Neural progenitor cell (in vitro differentiated cells): Measurements from ENCODE around the gene EIF3B. TPM values are rescaled to one million over a fixed set of nuclear protein-coding genes. Genes with fewer than 3 reads are reported as not detected.

Source experiments
- DNase-seq: peaks from one replicate; pipeline ENCODE4 v3.0.0-alpha.2; 2016; ENCODE audit warnings: low spot score
- H2AFZ ChIP-seq: fragments of 200-600 bp; sonication (generic); replicated peaks from 2 replicates; pipeline ENCODE4 v1.6.1; 2016; ENCODE audit warnings: antibody characterized with exemption
- H3F3A ChIP-seq: fragments of 200-600 bp; sonication (generic); 2 replicates; pipeline ENCODE4 v1.6.1; 2016; ENCODE audit warnings: antibody characterized with exemption, low read depth
- H3K27ac ChIP-seq: fragments of 200-600 bp; sonication (generic); 2 replicates; pipeline ENCODE4 v1.5.1; 2016; ENCODE audit warnings: mild to moderate bottlenecking
- H3K27me3 ChIP-seq: fragments of 200-600 bp; sonication (generic); 2 replicates; pipeline ENCODE4 v1.6.1; 2016; ENCODE audit warnings: mild to moderate bottlenecking, moderate library complexity
- H3K36me3 ChIP-seq: fragments of 200-600 bp; sonication (generic); 2 replicates; pipeline ENCODE4 v1.5.1; 2016
- H3K4me1 ChIP-seq: fragments of 200-600 bp; sonication (generic); 2 replicates; pipeline ENCODE4 v1.6.1; 2016; ENCODE audit warnings: mixed run types
- H3K4me2 ChIP-seq: fragments of 200-600 bp; sonication (generic); 2 replicates; pipeline ENCODE4 v1.6.1; 2016
- H3K4me3 ChIP-seq: fragments of 200-600 bp; sonication (generic); 2 replicates; pipeline ENCODE4 v1.5.1; 2016
- H3K79me2 ChIP-seq: fragments of 200-600 bp; sonication (generic); 2 replicates; pipeline ENCODE4 v1.6.1; 2016; ENCODE audit warnings: low read depth
- H3K9ac ChIP-seq: fragments of 200-600 bp; sonication (generic); 2 replicates; pipeline ENCODE4 v1.6.1; 2016
- H3K9me3 ChIP-seq: fragments of 200-600 bp; sonication (generic); 2 replicates; pipeline ENCODE4 v1.5.1; 2016; ENCODE audit warnings: low read depth
- H4K20me1 ChIP-seq: fragments of 200-600 bp; sonication (generic); 2 replicates; pipeline ENCODE4 v1.6.1; 2016; ENCODE audit warnings: low read depth
- H3K27ac Mint-ChIP-seq: 3 replicates; pipeline ENCODE4 v1.8.0; 2021; ENCODE audit warnings: mixed read lengths
- H3K27me3 Mint-ChIP-seq: 2 replicates; pipeline ENCODE4 v1.8.0; 2022; ENCODE audit warnings: low read depth, mild to moderate bottlenecking, inconsistent platforms, moderate library complexity, mixed read lengths; ENCODE audit not compliant: insufficient read depth
- H3K36me3 Mint-ChIP-seq: 3 replicates; pipeline ENCODE4 v1.8.0; 2021; ENCODE audit warnings: mixed read lengths
- H3K4me1 Mint-ChIP-seq: 3 replicates; pipeline ENCODE4 v1.8.0; 2021; ENCODE audit warnings: mixed read lengths
- H3K4me3 Mint-ChIP-seq: 3 replicates; pipeline ENCODE4 v1.8.0; 2021; ENCODE audit warnings: mild to moderate bottlenecking, moderate library complexity, mixed read lengths
- H3K9me3 Mint-ChIP-seq: 3 replicates; pipeline ENCODE4 v1.8.0; 2020; ENCODE audit warnings: mixed read lengths
- EZH2 ChIP-seq: fragments of 200-600 bp; sonication (generic); IDR thresholded peaks from 2 replicates; pipeline ENCODE4 v1.6.1; 2017; ENCODE audit warnings: antibody characterized with exemption, mild to moderate bottlenecking, moderate library complexity
- EZH2phosphoT487 ChIP-seq: fragments of 200-600 bp; sonication (generic); IDR thresholded peaks from 2 replicates; pipeline ENCODE4 v1.6.1; 2017; ENCODE audit warnings: antibody characterized with exemption
- total RNA-seq: library from RNA; depleted of rRNA; stranded (reverse); fragments of >200 nt; gene quantifications from 2 replicates; pipeline ENCODE4 v1.2.3, GENCODE V29; 2015; ENCODE audit warnings: low replicate concordance
- TF ChIP-seq, protein P1 (sequence below): fragments of 200-600 bp; sonication (generic); IDR thresholded peaks from 2 replicates; pipeline ENCODE4 v1.5.1; 2017; ENCODE audit warnings: antibody characterized with exemption, mild to moderate bottlenecking

The EIF3B gene
- total RNA-seq, 1 donor from 2014 or later: 146 TPM

DNA sequence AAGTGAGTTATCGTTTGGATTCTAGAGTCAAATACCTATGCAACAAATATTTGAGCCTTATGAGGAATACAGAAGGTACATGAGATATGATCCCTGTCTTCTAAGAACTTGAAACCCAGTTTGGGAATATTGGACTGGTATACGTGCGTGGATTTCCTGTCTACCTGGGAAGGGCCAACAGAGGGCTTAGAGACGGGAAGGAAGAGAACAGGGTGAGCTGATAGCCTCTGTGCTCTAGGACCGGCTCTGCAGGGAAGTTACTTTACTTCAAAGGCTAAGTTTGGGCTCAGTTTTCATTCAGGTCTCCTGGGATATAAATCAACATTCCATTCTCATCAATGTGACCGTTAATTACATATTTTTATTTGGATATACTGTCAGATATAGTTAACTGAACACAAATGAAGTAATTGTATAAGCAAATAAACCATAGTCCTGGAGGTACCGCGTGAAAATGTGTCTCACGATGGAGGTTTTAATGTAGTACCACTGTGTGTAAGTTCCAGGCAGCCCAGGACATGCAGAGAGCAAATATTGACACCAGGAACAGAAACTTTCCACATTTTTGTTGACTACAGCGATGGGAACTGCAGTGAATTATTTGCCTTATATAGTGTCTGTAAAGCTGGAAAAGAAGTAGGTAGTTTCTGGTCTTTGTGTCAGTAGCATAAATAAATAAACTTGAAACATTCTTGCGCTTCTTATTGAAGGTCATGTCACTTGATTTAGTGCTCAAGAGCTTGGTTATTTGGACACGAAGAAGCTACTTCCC is 57.4 kb downstream of the EIF3B start:
- no peak overlapping the region for H2AFZ ChIP-seq
- peaks cover 8% of the 10 kb centered on the region for H3F3A ChIP-seq
- H3K36me3 ChIP-seq: no peaks in the 10 kb centered on the region
- H3K4me3 ChIP-seq: no peak overlapping the region
- no peak for DNase-seq
- H3K4me1 ChIP-seq: peaks cover 15% of the 10 kb centered on the region
- no peak overlapping the region for H3K27ac ChIP-seq
- TF ChIP-seq EZH2phosphoT487: no peak
- TF ChIP-seq, protein P1, sequence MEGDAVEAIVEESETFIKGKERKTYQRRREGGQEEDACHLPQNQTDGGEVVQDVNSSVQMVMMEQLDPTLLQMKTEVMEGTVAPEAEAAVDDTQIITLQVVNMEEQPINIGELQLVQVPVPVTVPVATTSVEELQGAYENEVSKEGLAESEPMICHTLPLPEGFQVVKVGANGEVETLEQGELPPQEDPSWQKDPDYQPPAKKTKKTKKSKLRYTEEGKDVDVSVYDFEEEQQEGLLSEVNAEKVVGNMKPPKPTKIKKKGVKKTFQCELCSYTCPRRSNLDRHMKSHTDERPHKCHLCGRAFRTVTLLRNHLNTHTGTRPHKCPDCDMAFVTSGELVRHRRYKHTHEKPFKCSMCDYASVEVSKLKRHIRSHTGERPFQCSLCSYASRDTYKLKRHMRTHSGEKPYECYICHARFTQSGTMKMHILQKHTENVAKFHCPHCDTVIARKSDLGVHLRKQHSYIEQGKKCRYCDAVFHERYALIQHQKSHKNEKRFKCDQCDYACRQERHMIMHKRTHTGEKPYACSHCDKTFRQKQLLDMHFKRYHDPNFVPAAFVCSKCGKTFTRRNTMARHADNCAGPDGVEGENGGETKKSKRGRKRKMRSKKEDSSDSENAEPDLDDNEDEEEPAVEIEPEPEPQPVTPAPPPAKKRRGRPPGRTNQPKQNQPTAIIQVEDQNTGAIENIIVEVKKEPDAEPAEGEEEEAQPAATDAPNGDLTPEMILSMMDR: no peak
- no peak for TF ChIP-seq EZH2
- Mint-ChIP-seq H3K4me1 (peaks cover 24% of the 10 kb centered on the region), H3K9me3 (no peaks in the 10 kb centered on the region), H3K27me3 (peaks cover 5% of the 10 kb centered on the region), H3K36me3 (peaks cover 8% of the 10 kb centered on the region), H3K4me3 (no peak overlapping the region), H3K27ac (no peak overlapping the region)
- peaks cover 33% of the 10 kb centered on the region for H3K79me2 ChIP-seq
- peaks cover 11% of the 10 kb centered on the region for H4K20me1 ChIP-seq
- H3K27me3 ChIP-seq: no peaks in the 10 kb centered on the region
- H3K9ac ChIP-seq: no peak overlapping the region
- no peak overlapping the region for H3K4me2 ChIP-seq
- H3K9me3 ChIP-seq: no peaks in the 10 kb centered on the region

- H3K4me3 Mint-ChIP-seq: no peak overlapping the region
- Histone ChIP-seq H3K79me2 (peaks cover 26% of the 10 kb centered on the region), H3K36me3 (no peaks in the 10 kb centered on the region), H3K27ac (no peak overlapping the region), H3K4me1 (peaks cover 15% of the 10 kb centered on the region), H3K9me3 (no peaks in the 10 kb centered on the region), H3K4me3 (no peak overlapping the region), H3K4me2 (no peak overlapping the region), H3K9ac (no peak overlapping the region), H4K20me1 (peaks cover 11% of the 10 kb centered on the region), H3F3A (peaks cover 6% of the 10 kb centered on the region), H2AFZ (no peak overlapping the region), H3K27me3 (no peaks in the 10 kb centered on the region)
- DNase-seq: no peak
- peaks cover 8% of the 10 kb centered on the region for H3K36me3 Mint-ChIP-seq
- peaks cover 24% of the 10 kb centered on the region for H3K4me1 Mint-ChIP-seq
- H3K27ac Mint-ChIP-seq: peak overlapping the region; percentile 43
- peaks cover 5% of the 10 kb centered on the region for H3K27me3 Mint-ChIP-seq
- no peaks in the 10 kb centered on the region for H3K9me3 Mint-ChIP-seq
- TF ChIP-seq, protein P1: no peak
- TF ChIP-seq EZH2phosphoT487: no peak
- no peak for TF ChIP-seq EZH2
These were observed 58.1 kb downstream of the EIF3B start for GRCh38 chr7:2412587-2413201.

- Histone ChIP-seq H3K79me2 (peaks cover 20% of the 10 kb centered on the region), H3K4me3 (no peak overlapping the region), H3K27ac (no peak overlapping the region), H3K4me2 (no peak overlapping the region), H3F3A (peaks cover 6% of the 10 kb centered on the region), H3K4me1 (no peaks in the 10 kb centered on the region), H3K9me3 (no peaks in the 10 kb centered on the region), H3K9ac (no peak overlapping the region), H3K27me3 (no peaks in the 10 kb centered on the region), H3K36me3 (no peaks in the 10 kb centered on the region), H2AFZ (no peak overlapping the region), H4K20me1 (peaks cover 4% of the 10 kb centered on the region)
- no peak for DNase-seq
- Mint-ChIP-seq H3K27me3 (peaks cover 3% of the 10 kb centered on the region), H3K27ac (no peak overlapping the region), H3K36me3 (peaks cover 8% of the 10 kb centered on the region), H3K4me3 (no peak overlapping the region), H3K9me3 (no peaks in the 10 kb centered on the region), H3K4me1 (peaks cover 3% of the 10 kb centered on the region)
- TF ChIP-seq, protein P1: no peak
- TF ChIP-seq EZH2phosphoT487 (no peak), EZH2 (no peak)
These were observed 61.4 kb downstream of the EIF3B start for GRCh38 chr7:2416063-2416462.
